DND-41 (cell line): ENCODE measurements around the gene GRID1.

Experiments
- ATAC-seq: fragments of 200-7000 bp; cut with Tn5 transposase; 3 replicates; pipeline ENCODE4 v1.9.1; 2021; ENCODE audit warnings: low read depth; ENCODE audit not compliant: insufficient read depth
- DNase-seq: peaks from one replicate; pipeline ENCODE4 v3.0.0-alpha.2; 2020
- H2AFZ ChIP-seq: 2 replicates; pipeline ENCODE4 v1.6.0; 2012; ENCODE audit warnings: low read depth, low read length
- H3K27ac ChIP-seq: 2 replicates; pipeline ENCODE4 v1.5.1; 2012; ENCODE audit warnings: low read length, inconsistent platforms
- H3K27me3 ChIP-seq: fragments of 200-600 bp; sonication (generic); 2 replicates; pipeline ENCODE4 v1.6.0; 2012; ENCODE audit warnings: low read length, mild to moderate bottlenecking, inconsistent platforms; ENCODE audit not compliant: insufficient read depth, poor library complexity
- H3K36me3 ChIP-seq: 2 replicates; pipeline ENCODE4 v1.5.1; 2012; ENCODE audit warnings: low read length, inconsistent platforms; ENCODE audit not compliant: insufficient read depth
- H3K4me1 ChIP-seq: 2 replicates; pipeline ENCODE4 v1.5.1; 2012; ENCODE audit warnings: mild to moderate bottlenecking, low read length; ENCODE audit not compliant: insufficient read depth
- H3K4me2 ChIP-seq: 2 replicates; pipeline ENCODE4 v1.6.0; 2012; ENCODE audit warnings: mild to moderate bottlenecking, moderate library complexity, low read length, inconsistent platforms; ENCODE audit not compliant: insufficient read depth
- H3K4me3 ChIP-seq, 2 experiments: fragments of 200-600 bp in 1 of 2; shearing (Covaris generic) in 1 of 2; 2 replicates each; pipeline ENCODE4 v1.5.1; 2012 to 2016; ENCODE audit warnings: inconsistent platforms in 2 of 2, low read length in 2 of 2, mild to moderate bottlenecking in 2 of 2, low read depth in 1 of 2, moderate library complexity in 1 of 2
- H3K79me2 ChIP-seq: 2 replicates; pipeline ENCODE4 v1.6.0; 2012; ENCODE audit warnings: low read length, inconsistent platforms; ENCODE audit not compliant: insufficient read depth
- H3K9ac ChIP-seq: 2 replicates; pipeline ENCODE4 v1.6.0; 2012; ENCODE audit warnings: low read depth, mild to moderate bottlenecking, inconsistent platforms, low read length, moderate library complexity
- H3K9me3 ChIP-seq: 2 replicates; pipeline ENCODE4 v1.5.1; 2012; ENCODE audit warnings: low read length, moderate library complexity, mild to moderate bottlenecking, inconsistent platforms; ENCODE audit not compliant: insufficient read depth, severe bottlenecking
- H4K20me1 ChIP-seq: 2 replicates; pipeline ENCODE4 v1.6.0; 2012; ENCODE audit warnings: low read length; ENCODE audit not compliant: insufficient read depth
- CTCF ChIP-seq: IDR thresholded peaks from 2 replicates; pipeline ENCODE4 v1.5.1; 2012; ENCODE audit warnings: borderline replicate concordance, low read length, moderate library complexity, mild to moderate bottlenecking; ENCODE audit not compliant: poor library complexity, severe bottlenecking; ENCODE audit errors: extremely low read depth
- EZH2 ChIP-seq: IDR thresholded peaks from 3 replicates; pipeline ENCODE4 v1.6.1; 2012; ENCODE audit warnings: borderline replicate concordance, low read depth, mild to moderate bottlenecking, moderate library complexity, low read length, inconsistent platforms; ENCODE audit not compliant: severe bottlenecking

The GRID1 gene

GRCh38 chr10:85997544-85997943 lies 369.1 kb downstream of the GRID1 start:
- no peaks in the 10 kb centered on the region for H3K4me1 ChIP-seq
- peaks cover 3% of the 10 kb centered on the region for H3K27me3 ChIP-seq
- no peak overlapping the region for H2AFZ ChIP-seq
- H3K79me2 ChIP-seq = no peaks in the 10 kb centered on the region
- no peaks in the 10 kb centered on the region for H3K9me3 ChIP-seq
- ATAC-seq (no peak), DNase-seq (no peak)
- no peaks in the 10 kb centered on the region for H4K20me1 ChIP-seq
- H3K36me3 ChIP-seq = no peaks in the 10 kb centered on the region
- H3K27ac ChIP-seq = no peak overlapping the region
- no peak overlapping the region for H3K9ac ChIP-seq
- no peak overlapping the region for H3K4me3 ChIP-seq
- TF ChIP-seq EZH2 = no peak
- TF ChIP-seq CTCF = no peak
- no peak overlapping the region for H3K4me2 ChIP-seq

GRCh38 chr10:85995791-85996190 lies 370.8 kb downstream of the GRID1 start:
- H3K36me3 ChIP-seq = no peaks in the 10 kb centered on the region
- no peaks in the 10 kb centered on the region for H3K4me1 ChIP-seq
- no peak overlapping the region for H3K9ac ChIP-seq
- TF ChIP-seq CTCF (peak; percentile 65), EZH2 (no peak)
- ATAC-seq = peak; percentile 72; the same call in 2 of the 3 replicates
- no peak overlapping the region for H3K4me2 ChIP-seq
- no peak overlapping the region for H2AFZ ChIP-seq
- no peaks in the 10 kb centered on the region for H3K79me2 ChIP-seq
- DNase-seq = peak; percentile 36
- no peaks in the 10 kb centered on the region for H4K20me1 ChIP-seq
- H3K9me3 ChIP-seq = no peaks in the 10 kb centered on the region
- no peak overlapping the region for H3K4me3 ChIP-seq
- H3K27me3 ChIP-seq = no peaks in the 10 kb centered on the region
- no peak overlapping the region for H3K27ac ChIP-seq

GRCh38 chr10:85993840-85994507 lies 372.6 kb downstream of the GRID1 start:
- H3K9me3 ChIP-seq = no peaks in the 10 kb centered on the region
- no peak for DNase-seq
- no peak for TF ChIP-seq CTCF
- no peak for TF ChIP-seq EZH2

More at GRCh38 chr10:85993840-85994507, 372.6 kb downstream of the GRID1 start:
- H3K36me3 ChIP-seq = no peaks in the 10 kb centered on the region
- no peak overlapping the region for H2AFZ ChIP-seq
- no peak overlapping the region for H3K27ac ChIP-seq
- ATAC-seq = no peak
- H3K4me2 ChIP-seq = no peak overlapping the region
- no peak overlapping the region for H3K9ac ChIP-seq
- peaks cover 5% of the 10 kb centered on the region for H3K4me1 ChIP-seq
- H4K20me1 ChIP-seq = no peaks in the 10 kb centered on the region
- no peaks in the 10 kb centered on the region for H3K79me2 ChIP-seq
- no peak overlapping the region for H3K4me3 ChIP-seq
- H3K27me3 ChIP-seq = no peaks in the 10 kb centered on the region
